Testis (tissue), 3 donors: ENCODE results near the gene ZDHHC16. TPM values are rescaled to one million over a fixed set of nuclear protein-coding genes. Genes with fewer than 3 reads are reported as not detected.

Experiments
- DNase-seq: peaks from one replicate; pipeline ENCODE4 v3.0.0-alpha.2; 2019
- H3K27ac ChIP-seq, 2 donors: fragments of 200-600 bp; sonication (generic); one replicate each; pipeline ENCODE4 v1.5.1; 2019
- H3K27me3 ChIP-seq: fragments of 200-600 bp; sonication (generic); one replicate; pipeline ENCODE4 v1.5.1; 2019
- H3K36me3 ChIP-seq: fragments of 200-600 bp; sonication (generic); one replicate; pipeline ENCODE4 v1.5.1; 2017; ENCODE audit warnings: low read depth; ENCODE audit errors: missing control alignments
- H3K4me1 ChIP-seq: fragments of 200-600 bp; sonication (generic); one replicate; pipeline ENCODE4 v1.5.1; 2019
- H3K4me3 ChIP-seq, 2 donors: fragments of 200-600 bp; sonication (generic); one replicate each; pipeline ENCODE4 v1.5.1; 2017 to 2019
- H3K9me3 ChIP-seq: fragments of 200-600 bp; sonication (generic); one replicate; pipeline ENCODE4 v1.5.1; 2017
- CTCF ChIP-seq, 3 experiments: fragments of 450-650 bp in 2 of 3; fragments of 200-600 bp in 1 of 3; sonication (generic) in 1 of 3; IDR thresholded peaks; one replicate each; pipeline ENCODE4 v1.5.1; 2016 to 2019; ENCODE audit warnings: antibody characterized with exemption in 3 of 3, mild to moderate bottlenecking in 2 of 3, moderate library complexity in 1 of 3
- POLR2A ChIP-seq: fragments of 450-650 bp; IDR thresholded peaks from one replicate; pipeline ENCODE4 v1.6.1; 2017; ENCODE audit warnings: antibody characterized with exemption, mild to moderate bottlenecking, moderate library complexity
- WGBS, 2 donors: methylation state at CpG; one replicate each; pipeline ENCODE4 v1.1.5; 2018; 5-methylcytosine and 5-hydroxymethylcytosine counted together
- intact Hi-C: fragments of 100-400 bp; cut with DNase I; formaldehyde crosslinking; loops from one replicate; pipeline ENCODE4 v1.15.1; 2023; ENCODE audit warnings: low total_unique reads
- polyA plus RNA-seq: library from polyadenylated mRNA; stranded (reverse); fragments of 350-450 nt; fragmentation: Illumina TruSeq; extraction: RNeasy Lipid Tissue Mini Kit (QIAGEN cat#74804); gene quantifications from one replicate; pipeline ENCODE4 v1.2.3, GENCODE V29; 2014; ENCODE audit warnings: low read depth, low replicate concordance; ENCODE audit not compliant: insufficient read depth
- total RNA-seq, 2 donors: library from RNA; depleted of rRNA; stranded (reverse); fragments of >200 nt; gene quantifications; one replicate each; pipeline ENCODE4 v1.2.3, GENCODE V29; 2016

Gene ZDHHC16
- total and polyA plus RNA-seq, 3 donors from 2014 or later = 40.5 to 58.0 (median 42.8) TPM

GRCh38 chr10:97494151-97494550 is 48.2 kb downstream of the ZDHHC16 start:
- intact Hi-C loops = no loop called here
- peak; percentile 58 for DNase-seq
- 32 to 41% methylated on average over 2 of the region's 2 CpGs for WGBS, 2 donors
- Histone ChIP-seq H3K4me3 (no peak overlapping the region), H3K36me3 (no peaks in the 10 kb centered on the region), H3K27ac (peak overlapping the region in 1 of 2 donors; percentile 18), H3K9me3 (no peaks in the 10 kb centered on the region), H3K27me3 (no peaks in the 10 kb centered on the region), H3K4me1 (peaks cover 36% of the 10 kb centered on the region)
- TF ChIP-seq POLR2A = no peak
- TF ChIP-seq CTCF (IDR thresholded peaks at IDR 0.05) = no peak

DNA sequence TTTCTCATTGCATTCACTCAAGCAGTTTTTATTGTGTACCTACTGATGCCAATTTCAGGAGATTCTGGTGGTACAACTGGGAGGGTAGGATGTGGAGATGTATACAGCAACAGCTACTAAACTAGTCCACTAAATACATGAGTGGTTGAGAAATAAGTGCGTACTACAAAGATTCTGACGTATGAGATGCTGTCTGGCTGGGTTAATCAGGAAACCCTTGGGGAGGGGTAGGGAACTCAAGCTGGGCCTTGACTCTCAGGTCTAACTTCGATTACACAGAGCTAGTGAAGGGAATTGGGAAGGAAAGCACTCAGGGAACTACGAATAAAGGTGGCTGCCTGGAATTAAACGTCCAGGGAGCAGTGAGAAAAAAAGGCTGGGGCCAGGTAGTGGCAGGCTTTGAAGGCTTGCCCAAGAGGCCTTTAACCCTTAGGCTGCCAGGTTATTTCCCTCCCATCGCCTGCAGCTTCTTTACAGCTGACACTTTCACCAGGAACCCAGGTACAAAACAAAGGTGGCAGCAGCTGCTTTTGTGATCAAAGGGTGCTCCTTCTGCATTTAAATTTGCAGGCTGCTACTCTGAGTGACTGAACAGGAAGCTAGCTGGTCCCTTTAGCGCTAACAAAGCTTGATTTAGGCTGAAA is 49.0 kb downstream of the ZDHHC16 start:
- WGBS, 2 donors = 40 to 53% methylated on average over 7 of the region's 7 CpGs
- Histone ChIP-seq H3K36me3 (no peaks in the 10 kb centered on the region), H3K4me3 (no peak overlapping the region), H3K4me1 (peaks cover 38% of the 10 kb centered on the region), H3K9me3 (no peaks in the 10 kb centered on the region), H3K27me3 (no peaks in the 10 kb centered on the region), H3K27ac (peak overlapping the region; percentile 52 to 62)
- DNase-seq = no peak
- TF ChIP-seq POLR2A (no peak), CTCF (IDR thresholded peaks at IDR 0.05) (no peak)
- intact Hi-C loops = no loop called here

GRCh38 chr10:97497572-97498075 is 51.6 kb downstream of the ZDHHC16 start:
- DNase-seq = peak; percentile 94
- no peaks in the 10 kb centered on the region for H3K36me3 ChIP-seq
- TF ChIP-seq CTCF (IDR thresholded peaks at IDR 0.05) (no peak), POLR2A (no peak)
- H3K4me3 ChIP-seq = peak overlapping the region; percentile 91 to 96
- WGBS, 2 donors = 0% methylated on average over 22 of the region's 22 CpGs
- intact Hi-C loops = no loop called here
- peak overlapping the region; percentile 93 to 96 for H3K27ac ChIP-seq
- H3K27me3 ChIP-seq = no peaks in the 10 kb centered on the region
- peaks cover 29% of the 10 kb centered on the region for H3K4me1 ChIP-seq
- H3K9me3 ChIP-seq = no peaks in the 10 kb centered on the region

DNA sequence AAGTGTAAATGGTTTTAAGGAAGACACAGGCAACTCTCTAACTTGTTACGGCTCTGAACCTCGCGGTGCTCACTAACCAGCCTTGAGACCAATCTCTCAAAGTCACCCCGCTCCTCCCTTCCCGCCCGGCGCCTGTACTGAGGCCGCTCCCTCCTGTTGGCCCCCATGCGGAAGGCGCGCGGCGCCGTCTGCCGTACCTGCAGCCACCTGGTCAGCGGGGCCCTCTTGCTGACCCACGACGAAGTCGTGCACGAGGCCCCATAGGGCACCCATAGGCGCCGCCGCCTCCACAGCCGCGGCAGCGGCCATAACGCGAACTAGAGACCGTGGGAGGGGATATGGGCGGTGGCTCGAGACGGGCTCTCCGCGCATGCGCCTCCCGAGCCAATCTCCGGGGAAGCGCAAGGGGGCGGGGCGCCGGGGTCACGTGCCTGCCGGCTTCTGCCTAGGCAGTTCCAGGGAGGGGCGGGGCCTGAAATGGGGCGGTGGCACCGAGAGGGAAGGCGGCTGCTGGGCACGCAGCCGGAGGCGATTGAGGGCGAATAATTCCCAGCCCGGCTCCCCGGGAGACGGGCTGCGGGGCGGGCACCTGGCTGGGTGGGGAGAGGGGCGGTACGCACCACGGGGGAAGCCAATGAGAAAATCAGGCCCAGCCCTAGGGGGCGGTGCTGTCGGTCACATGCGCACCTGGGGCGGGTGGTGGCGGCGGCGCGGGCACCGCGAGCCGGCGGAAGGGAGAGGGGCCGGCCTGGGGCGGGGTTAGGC is 52.3 kb downstream of the ZDHHC16 start, which contains the start of gene MMS19:
Gene MMS19 (minus strand): TSS at position 347 of the 765 bp plus-strand sequence. CDS start 38 bp downstream, at position 309.
- H3K4me1 ChIP-seq = peaks cover 26% of the 10 kb centered on the region
- peak; percentile 99 for DNase-seq
- H3K4me3 ChIP-seq = peak within 1 kb of the TSS; percentile 91 to 96
- no peaks in the 10 kb centered on the region for H3K27me3 ChIP-seq
- WGBS, 2 donors = 0 to 1% methylated on average over 17 to 42 of the region's 73 CpGs
- no peaks in the 10 kb centered on the region for H3K36me3 ChIP-seq
- TF ChIP-seq POLR2A (no peak), CTCF (IDR thresholded peaks at IDR 0.05) (peak in 2 of 3 experiments; percentile 8 to 9)
- intact Hi-C loops = no loop called here
- no peaks in the 10 kb centered on the region for H3K9me3 ChIP-seq
- peak within 1 kb of the TSS; percentile 93 to 96 for H3K27ac ChIP-seq
